GM12875 (cell line): Measurements from ENCODE around the gene GPATCH3.
A peak's percentile ranks its signal among the peaks of the same experiment; 100 is the strongest.

ENCODE experiments used
- H3K4me3 ChIP-seq: one replicate; pipeline ENCODE4 v1.5.1; 2011; ENCODE audit warnings: low read depth, low read length, control low read depth
- TF ChIP-seq, protein P1 (sequence below): IDR thresholded peaks from 2 replicates; pipeline ENCODE4 v1.5.1; 2011; ENCODE audit warnings: low read depth, mild to moderate bottlenecking, control low read depth, inconsistent platforms, low read length, moderate library complexity, borderline replicate concordance; ENCODE audit not compliant: insufficient read depth

Gene GPATCH3

DNA sequence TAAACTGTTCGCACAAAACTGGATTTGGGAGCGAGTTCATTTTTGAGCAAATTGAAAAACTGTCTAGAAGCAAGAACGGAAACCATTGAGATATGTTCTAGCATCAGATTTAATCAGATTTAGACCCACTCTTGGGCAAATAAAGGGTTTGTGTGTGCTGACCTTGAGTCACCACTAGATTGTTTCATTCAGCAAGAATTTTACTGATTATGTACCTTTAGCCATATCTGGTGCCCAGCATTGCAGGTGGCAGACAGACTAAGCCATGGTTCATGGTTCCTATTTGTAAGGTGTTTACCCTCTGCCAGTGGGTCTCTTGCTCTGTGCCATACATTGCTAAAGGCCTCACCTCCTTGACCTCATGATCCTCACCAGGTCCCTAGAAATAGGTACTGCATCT lies 22.6 kb upstream of the GPATCH3 start:
- TF ChIP-seq, protein P1, sequence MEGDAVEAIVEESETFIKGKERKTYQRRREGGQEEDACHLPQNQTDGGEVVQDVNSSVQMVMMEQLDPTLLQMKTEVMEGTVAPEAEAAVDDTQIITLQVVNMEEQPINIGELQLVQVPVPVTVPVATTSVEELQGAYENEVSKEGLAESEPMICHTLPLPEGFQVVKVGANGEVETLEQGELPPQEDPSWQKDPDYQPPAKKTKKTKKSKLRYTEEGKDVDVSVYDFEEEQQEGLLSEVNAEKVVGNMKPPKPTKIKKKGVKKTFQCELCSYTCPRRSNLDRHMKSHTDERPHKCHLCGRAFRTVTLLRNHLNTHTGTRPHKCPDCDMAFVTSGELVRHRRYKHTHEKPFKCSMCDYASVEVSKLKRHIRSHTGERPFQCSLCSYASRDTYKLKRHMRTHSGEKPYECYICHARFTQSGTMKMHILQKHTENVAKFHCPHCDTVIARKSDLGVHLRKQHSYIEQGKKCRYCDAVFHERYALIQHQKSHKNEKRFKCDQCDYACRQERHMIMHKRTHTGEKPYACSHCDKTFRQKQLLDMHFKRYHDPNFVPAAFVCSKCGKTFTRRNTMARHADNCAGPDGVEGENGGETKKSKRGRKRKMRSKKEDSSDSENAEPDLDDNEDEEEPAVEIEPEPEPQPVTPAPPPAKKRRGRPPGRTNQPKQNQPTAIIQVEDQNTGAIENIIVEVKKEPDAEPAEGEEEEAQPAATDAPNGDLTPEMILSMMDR = no peak
- H3K4me3 ChIP-seq = peak overlapping the region; percentile 87

DNA sequence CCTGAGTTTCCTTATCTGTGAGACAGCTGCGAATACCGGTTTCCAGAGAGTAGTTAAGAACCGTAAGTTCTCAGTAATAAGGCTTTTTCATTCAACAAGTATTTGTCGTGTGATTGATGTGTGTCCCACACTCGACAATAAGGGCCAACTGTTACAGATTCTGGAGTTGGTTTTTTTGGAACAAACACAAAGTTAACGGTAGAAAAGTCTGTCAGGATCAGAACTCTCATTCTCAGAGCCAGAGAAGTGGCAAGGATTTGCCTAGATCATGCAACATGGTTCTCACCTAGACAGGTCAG lies 22.1 kb upstream of the GPATCH3 start:
- TF ChIP-seq, protein P1 = no peak
- peak overlapping the region; percentile 87 for H3K4me3 ChIP-seq

DNA sequence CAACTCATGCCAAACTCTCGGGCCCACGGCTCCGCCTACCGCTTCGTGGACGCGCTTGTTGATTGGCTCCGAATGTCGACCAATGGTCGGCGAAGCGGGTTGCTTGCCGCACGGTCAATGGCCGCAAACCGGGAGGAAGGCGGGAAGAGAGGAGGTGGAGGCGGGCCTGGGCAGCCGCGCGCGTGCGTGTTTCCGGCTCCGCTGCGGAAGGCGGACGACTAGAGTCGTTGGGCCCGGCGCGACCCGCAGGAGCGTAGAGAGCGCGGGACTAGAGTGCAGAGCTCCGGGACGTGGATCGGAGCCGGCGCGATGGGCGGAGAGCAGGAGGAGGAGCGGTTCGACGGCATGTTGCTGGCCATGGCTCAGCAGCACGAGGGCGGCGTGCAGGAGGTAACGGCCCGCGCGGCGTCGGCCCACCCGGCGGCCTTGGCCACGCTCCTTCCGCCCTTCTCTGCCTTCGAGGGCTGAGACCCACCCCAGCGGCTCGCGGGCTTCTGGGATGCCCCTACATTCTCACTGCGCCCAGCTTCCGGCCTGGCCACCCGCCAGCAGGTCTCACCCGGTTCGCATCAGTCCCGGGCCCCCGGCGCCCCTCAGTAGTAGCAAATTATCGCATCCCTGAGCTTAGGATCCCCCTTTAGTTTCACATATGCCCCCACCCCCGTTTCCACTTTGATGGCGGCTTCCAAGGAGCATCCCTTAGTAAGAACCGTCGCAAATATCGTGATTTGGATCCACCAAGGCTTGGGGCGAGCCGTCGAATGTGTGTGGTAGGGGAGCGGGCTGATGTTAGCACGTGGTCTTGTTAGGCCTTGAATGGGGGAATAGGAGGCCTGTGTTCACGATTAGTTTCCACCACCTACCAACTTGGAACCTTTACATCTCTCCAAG lies 21.5 kb upstream of the GPATCH3 start, which contains the start of gene NUDC:
Gene NUDC, plus strand, starts transcription at position 204 of the 891 bp plus-strand sequence. Its CDS starts 106 bp downstream, at position 310.
- TF ChIP-seq, protein P1 = no peak
- H3K4me3 ChIP-seq = peak within 1 kb of the TSS; percentile 87

DNA sequence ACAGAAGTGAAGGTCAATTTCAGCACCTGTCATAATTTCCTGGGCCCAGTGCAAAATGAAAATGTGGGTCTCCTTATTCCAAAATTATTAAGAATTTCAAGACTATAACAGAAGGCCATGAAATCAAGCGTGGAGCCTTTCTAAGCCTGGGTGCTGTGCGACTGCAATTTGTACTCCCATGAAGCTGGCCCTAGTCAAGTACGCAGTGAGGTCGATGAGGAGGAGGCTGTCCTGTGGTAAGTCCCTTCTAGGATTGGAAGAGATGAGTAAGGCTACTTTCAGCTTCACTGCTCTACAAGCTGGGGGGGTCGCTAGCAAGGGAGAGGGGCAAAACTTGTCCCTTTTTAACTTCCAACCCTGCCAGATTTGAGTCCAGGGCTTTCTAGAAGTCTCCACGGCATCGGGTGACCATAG lies 20.9 kb upstream of the GPATCH3 start:
- H3K4me3 ChIP-seq = peak overlapping the region; percentile 5
- TF ChIP-seq, protein P1 = no peak

DNA sequence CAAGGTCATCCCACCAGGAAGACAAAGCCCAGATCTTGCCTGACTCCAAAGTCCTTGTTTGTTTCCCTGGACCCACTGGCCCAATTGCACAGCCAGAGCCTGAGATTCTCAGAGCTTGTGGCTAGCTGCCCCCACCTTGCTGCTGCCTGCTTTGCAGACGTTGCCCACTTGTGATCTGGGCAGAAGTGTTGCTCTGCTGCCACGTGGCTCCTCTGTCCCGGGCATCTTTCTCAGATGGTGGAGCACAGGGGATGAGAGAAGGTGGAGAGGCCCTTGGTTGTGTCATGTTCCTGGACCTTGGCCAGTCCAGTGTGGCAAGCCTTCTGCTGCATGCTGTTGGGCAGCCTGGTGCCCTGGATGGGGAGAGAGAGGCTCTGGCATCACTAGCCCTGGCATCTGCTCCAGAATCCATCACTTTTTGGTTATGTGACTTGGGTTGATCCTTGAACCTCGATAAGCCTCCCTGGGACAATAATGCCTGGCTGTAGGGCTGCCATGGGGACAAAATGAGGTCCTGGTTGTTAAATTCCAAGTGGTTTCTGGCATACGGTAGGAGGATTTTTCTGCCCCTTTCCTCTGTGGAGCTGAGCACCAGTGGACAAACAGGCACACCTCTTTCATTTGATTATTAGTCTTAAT lies 15.1 kb upstream of the GPATCH3 start:
- TF ChIP-seq, protein P1 = no peak
- H3K4me3 ChIP-seq = no peak overlapping the region

DNA sequence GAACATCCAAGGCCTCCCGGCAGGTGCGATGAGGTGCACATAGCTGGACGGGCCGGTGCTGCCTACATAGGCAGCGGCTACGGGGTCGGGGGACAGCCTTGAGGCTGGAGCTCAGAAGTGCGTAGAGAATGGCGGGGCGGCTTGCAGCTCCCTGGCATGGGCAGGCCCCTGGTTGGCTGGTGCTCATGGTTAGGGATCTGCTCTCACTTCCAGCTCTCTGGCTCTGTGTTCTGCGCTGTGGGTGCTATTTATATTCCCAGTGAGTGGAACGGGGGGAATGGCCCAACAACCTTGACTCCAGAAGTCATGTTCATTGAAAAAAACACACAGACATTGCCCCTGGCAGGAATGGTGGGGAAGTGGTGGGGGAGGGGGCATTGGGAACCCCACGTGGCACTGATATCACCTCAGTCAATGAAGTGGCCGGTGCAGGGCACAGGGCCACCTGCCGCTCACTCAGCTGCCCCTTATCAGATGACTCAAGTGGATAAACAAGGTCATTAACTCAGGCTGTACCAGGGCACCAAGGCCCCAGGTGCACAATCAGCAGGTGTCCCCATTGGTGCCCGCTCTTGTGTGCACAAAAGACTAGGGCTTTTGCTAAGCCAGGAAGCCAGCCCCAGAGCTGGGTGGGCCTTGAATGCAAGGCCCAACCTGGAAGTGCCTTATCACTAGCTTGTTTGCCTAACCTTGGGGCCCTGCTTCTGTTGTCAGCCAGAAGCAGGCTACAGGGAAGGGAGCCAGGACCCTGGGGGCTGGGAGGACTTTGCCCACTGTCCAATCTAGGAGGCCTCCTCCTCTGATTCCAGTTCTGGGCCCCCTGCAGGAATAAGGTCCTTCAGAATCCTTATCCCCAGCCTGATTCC lies 13.7 kb upstream of the GPATCH3 start, which contains the start of gene NR0B2:
Gene NR0B2, minus strand, starts transcription at position 222 of the 866 bp plus-strand sequence. Its CDS starts 35 bp downstream, at position 187.
- TF ChIP-seq, protein P1 = no peak
- H3K4me3 ChIP-seq = no peak within 1 kb of the TSS
